Measurements from ENCODE around the gene TBL1X.

DNA sequence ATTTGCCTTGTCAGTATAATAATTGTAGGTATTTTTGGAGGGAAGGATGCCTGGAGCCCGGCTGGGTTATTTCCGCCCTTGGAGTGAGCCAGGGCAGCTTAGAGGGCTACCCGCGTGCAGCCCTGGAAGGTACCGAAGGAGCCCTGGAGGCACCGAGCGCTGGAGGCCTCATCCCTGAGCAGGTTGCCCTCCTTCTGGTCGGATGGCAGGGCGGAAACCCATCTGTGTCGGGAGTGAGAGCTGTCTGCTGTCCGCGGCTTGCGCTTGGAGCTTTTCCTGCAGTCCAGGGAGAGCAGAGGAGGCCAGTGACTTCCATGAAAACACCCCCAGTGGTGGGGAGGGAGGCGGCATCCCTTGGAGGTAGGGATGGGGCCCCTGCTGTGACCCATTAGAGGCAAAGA lies 122.1 kb downstream of the TBL1X start:
- TF ChIP-seq POLR2A (IDR thresholded peaks at IDR 0.05) = no peak
- TF ChIP-seq, protein P1, sequence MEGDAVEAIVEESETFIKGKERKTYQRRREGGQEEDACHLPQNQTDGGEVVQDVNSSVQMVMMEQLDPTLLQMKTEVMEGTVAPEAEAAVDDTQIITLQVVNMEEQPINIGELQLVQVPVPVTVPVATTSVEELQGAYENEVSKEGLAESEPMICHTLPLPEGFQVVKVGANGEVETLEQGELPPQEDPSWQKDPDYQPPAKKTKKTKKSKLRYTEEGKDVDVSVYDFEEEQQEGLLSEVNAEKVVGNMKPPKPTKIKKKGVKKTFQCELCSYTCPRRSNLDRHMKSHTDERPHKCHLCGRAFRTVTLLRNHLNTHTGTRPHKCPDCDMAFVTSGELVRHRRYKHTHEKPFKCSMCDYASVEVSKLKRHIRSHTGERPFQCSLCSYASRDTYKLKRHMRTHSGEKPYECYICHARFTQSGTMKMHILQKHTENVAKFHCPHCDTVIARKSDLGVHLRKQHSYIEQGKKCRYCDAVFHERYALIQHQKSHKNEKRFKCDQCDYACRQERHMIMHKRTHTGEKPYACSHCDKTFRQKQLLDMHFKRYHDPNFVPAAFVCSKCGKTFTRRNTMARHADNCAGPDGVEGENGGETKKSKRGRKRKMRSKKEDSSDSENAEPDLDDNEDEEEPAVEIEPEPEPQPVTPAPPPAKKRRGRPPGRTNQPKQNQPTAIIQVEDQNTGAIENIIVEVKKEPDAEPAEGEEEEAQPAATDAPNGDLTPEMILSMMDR (IDR thresholded peaks at IDR 0.05) = no peak

Measured in adrenal gland (tissue), 5 donors.